Liver (tissue), 9 donors: ENCODE data around the gene CACNB4. TPM values are rescaled to one million over a fixed set of nuclear protein-coding genes. Genes with fewer than 3 reads are reported as not detected.

Experiments used
- DNase-seq: peaks from one replicate; pipeline ENCODE4 v3.0.0-alpha.2; 2017; ENCODE audit warnings: low spot score
- H3K27ac ChIP-seq, 2 donors: one replicate each; pipeline ENCODE4 v1.7.0; 2013; ENCODE audit warnings: inconsistent platforms in 2 of 2, low read length in 2 of 2, control low read depth in 1 of 2, low read depth in 1 of 2, mild to moderate bottlenecking in 1 of 2
- H3K27me3 ChIP-seq, 4 donors: one replicate each; pipeline versions ENCODE4 v1.6.1 to v1.7.0; 2013; ENCODE audit warnings: low read length in 3 of 4, inconsistent platforms in 1 of 4, mild to moderate bottlenecking in 1 of 4, moderate library complexity in 1 of 4; ENCODE audit not compliant: control insufficient read depth in 4 of 4, insufficient read depth in 4 of 4
- H3K36me3 ChIP-seq, 4 donors: one replicate each; pipeline versions ENCODE4 v1.6.1 to v1.7.0; 2013; ENCODE audit warnings: low read length in 3 of 4, mild to moderate bottlenecking in 3 of 4, low read depth in 1 of 4, moderate library complexity in 1 of 4; ENCODE audit not compliant: control insufficient read depth in 4 of 4, insufficient read depth in 3 of 4
- H3K4me1 ChIP-seq, 4 donors: one replicate each; pipeline versions ENCODE4 v1.6.1 to v1.7.0; 2013; ENCODE audit warnings: low read length in 3 of 4, mild to moderate bottlenecking in 3 of 4, moderate library complexity in 1 of 4; ENCODE audit not compliant: control insufficient read depth in 4 of 4, insufficient read depth in 4 of 4
- H3K4me3 ChIP-seq, 3 donors: one replicate each; pipeline versions ENCODE4 v1.6.1 to v1.7.0; 2013; ENCODE audit warnings: low read length in 3 of 3, control low read depth in 1 of 3, low read depth in 1 of 3, mild to moderate bottlenecking in 1 of 3
- H3K9ac ChIP-seq, 2 donors: one replicate each; pipeline ENCODE4 v1.7.0; 2013; ENCODE audit warnings: low read length in 2 of 2, mild to moderate bottlenecking in 2 of 2, moderate library complexity in 2 of 2, control low read depth in 1 of 2, low read depth in 1 of 2
- H3K9me3 ChIP-seq, 4 donors: one replicate each; pipeline versions ENCODE4 v1.6.1 to v1.7.0; 2013; ENCODE audit warnings: low read length in 3 of 4; ENCODE audit not compliant: control insufficient read depth in 4 of 4
- CTCF ChIP-seq: fragments of 150-350 bp; IDR thresholded peaks from 2 replicates; pipeline ENCODE4 v1.5.1; 2017; ENCODE audit warnings: improper control_type of control experiment, low read depth, low read length; ENCODE audit not compliant: missing input control
- EGR1 ChIP-seq, 2 donors: IDR thresholded peaks; 2 replicates each; pipeline ENCODE4 v1.6.1; 2016 to 2018; ENCODE audit warnings: antibody characterized with exemption in 2 of 2, low read depth in 2 of 2
- FOXA1 ChIP-seq: IDR thresholded peaks from 2 replicates; pipeline ENCODE4 v1.6.1; 2016; ENCODE audit warnings: antibody characterized with exemption
- FOXA2 ChIP-seq: IDR thresholded peaks from 2 replicates; pipeline ENCODE4 v1.6.1; 2016; ENCODE audit warnings: antibody characterized with exemption
- GABPA ChIP-seq, 2 donors: IDR thresholded peaks in 1 of 2; conservative IDR thresholded peaks in 1 of 2; 2 replicates each; pipeline ENCODE4 v1.6.1; 2016; ENCODE audit warnings: antibody characterized with exemption in 2 of 2, mild to moderate bottlenecking in 1 of 2, moderate library complexity in 1 of 2
- HNF4A ChIP-seq, 2 donors: conservative IDR thresholded peaks; 2 replicates each; pipeline ENCODE4 v1.6.1; 2016; ENCODE audit warnings: antibody characterized with exemption in 2 of 2, mild to moderate bottlenecking in 2 of 2
- HNF4G ChIP-seq: IDR thresholded peaks from 2 replicates; pipeline ENCODE4 v1.6.1; 2016; ENCODE audit warnings: antibody characterized with exemption
- JUND ChIP-seq, 2 donors: IDR thresholded peaks; 2 replicates each; pipeline ENCODE4 v1.6.1; 2016; ENCODE audit warnings: antibody characterized with exemption in 2 of 2
- MAX ChIP-seq: IDR thresholded peaks from 2 replicates; pipeline ENCODE4 v1.6.1; 2016; ENCODE audit warnings: antibody characterized with exemption
- NR2F2 ChIP-seq: IDR thresholded peaks from 2 replicates; pipeline ENCODE4 v1.6.1; 2016; ENCODE audit warnings: antibody characterized with exemption
- RAD21 ChIP-seq, 2 donors: IDR thresholded peaks; 2 replicates each; pipeline ENCODE4 v1.6.1; 2016; ENCODE audit warnings: antibody characterized with exemption in 2 of 2, mild to moderate bottlenecking in 2 of 2
- SP1 ChIP-seq: IDR thresholded peaks from 2 replicates; pipeline ENCODE4 v1.6.1; 2018; ENCODE audit warnings: antibody characterized with exemption, mild to moderate bottlenecking
- TAF1 ChIP-seq: conservative IDR thresholded peaks from 2 replicates; pipeline ENCODE4 v1.6.1; 2016; ENCODE audit warnings: antibody characterized with exemption, mild to moderate bottlenecking
- YY1 ChIP-seq: IDR thresholded peaks from 2 replicates; pipeline ENCODE4 v1.6.1; 2016; ENCODE audit warnings: antibody characterized with exemption, mild to moderate bottlenecking
- WGBS: extraction: QIAGEN DNeasy Blood & Tissue Kit; methylation state at CpG from one replicate; pipeline ENCODE4 v1.1.7; 2013; 5-methylcytosine and 5-hydroxymethylcytosine counted together
- polyA plus RNA-seq, 2 donors: library from polyadenylated mRNA; stranded (reverse) in 1 of 2; unstranded in 1 of 2; fragments of 200-250 nt in 1 of 2; fragments of >200 nt in 1 of 2; fragmentation: Nextera tagmentation in 1 of 2; extraction: Ambion mirVana in 1 of 2; gene quantifications; one replicate each; pipeline versions ENCODE4 v1.2.1 to v1.2.3, GENCODE V29; 2013 to 2015
- total RNA-seq, 2 donors: library from RNA; depleted of rRNA; stranded (reverse); fragments of >200 nt; gene quantifications; one replicate each; pipeline ENCODE4 v1.2.3, GENCODE V29; 2014
- TF ChIP-seq, protein P1 (sequence below): IDR thresholded peaks from 2 replicates; pipeline ENCODE4 v1.6.1; 2016; ENCODE audit warnings: antibody characterized with exemption, mild to moderate bottlenecking
- TF ChIP-seq, protein P2 (sequence below): IDR thresholded peaks from 2 replicates; pipeline ENCODE4 v1.6.1; 2016; ENCODE audit warnings: antibody characterized with exemption
- TF ChIP-seq, protein P3 (sequence below): IDR thresholded peaks from 2 replicates; pipeline ENCODE4 v1.6.1; 2016; ENCODE audit warnings: antibody characterized with exemption
- donor health status: healthy.
- donor health status: healthy.
- donor health status: healthy.
- donor health status: healthy.
- donor health status: healthy.

Gene CACNB4
- total and polyA plus RNA-seq, 4 donors = 0.02 to 0.50 (median 0.21) TPM

DNA sequence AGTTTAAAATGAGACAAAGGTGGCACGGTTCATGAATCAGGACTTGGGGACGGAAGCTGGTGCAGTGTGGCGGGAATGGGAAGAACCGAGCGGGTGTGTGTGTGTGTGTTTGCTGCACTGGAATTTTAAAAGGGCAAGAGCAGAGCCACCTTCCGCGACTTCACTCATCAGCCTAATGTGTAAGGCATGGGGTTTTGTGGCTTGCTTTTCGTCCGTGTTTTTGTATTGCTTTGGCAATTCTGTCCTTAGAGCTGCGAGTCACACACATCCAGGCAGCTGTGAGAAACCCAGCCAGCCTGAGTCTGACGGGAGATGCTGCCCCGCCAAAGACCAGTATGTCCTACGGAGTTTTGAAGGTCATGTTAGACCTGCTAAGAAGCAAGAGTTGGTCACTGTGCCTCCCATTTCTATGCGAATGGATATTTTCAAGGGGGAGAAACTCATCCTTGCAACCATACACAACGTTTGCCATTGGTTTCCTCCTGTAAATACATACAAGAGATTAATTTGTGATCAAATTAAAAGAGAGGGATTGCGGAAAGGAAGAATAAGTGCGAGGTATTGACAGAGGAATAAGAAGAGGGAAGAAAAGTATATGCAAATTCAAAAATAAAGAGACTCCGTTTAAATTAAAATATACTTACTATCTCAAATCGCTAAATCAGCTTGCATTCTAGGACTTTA, 665 bp upstream of the CACNB4 start (continued):
- TF ChIP-seq, protein P1, sequence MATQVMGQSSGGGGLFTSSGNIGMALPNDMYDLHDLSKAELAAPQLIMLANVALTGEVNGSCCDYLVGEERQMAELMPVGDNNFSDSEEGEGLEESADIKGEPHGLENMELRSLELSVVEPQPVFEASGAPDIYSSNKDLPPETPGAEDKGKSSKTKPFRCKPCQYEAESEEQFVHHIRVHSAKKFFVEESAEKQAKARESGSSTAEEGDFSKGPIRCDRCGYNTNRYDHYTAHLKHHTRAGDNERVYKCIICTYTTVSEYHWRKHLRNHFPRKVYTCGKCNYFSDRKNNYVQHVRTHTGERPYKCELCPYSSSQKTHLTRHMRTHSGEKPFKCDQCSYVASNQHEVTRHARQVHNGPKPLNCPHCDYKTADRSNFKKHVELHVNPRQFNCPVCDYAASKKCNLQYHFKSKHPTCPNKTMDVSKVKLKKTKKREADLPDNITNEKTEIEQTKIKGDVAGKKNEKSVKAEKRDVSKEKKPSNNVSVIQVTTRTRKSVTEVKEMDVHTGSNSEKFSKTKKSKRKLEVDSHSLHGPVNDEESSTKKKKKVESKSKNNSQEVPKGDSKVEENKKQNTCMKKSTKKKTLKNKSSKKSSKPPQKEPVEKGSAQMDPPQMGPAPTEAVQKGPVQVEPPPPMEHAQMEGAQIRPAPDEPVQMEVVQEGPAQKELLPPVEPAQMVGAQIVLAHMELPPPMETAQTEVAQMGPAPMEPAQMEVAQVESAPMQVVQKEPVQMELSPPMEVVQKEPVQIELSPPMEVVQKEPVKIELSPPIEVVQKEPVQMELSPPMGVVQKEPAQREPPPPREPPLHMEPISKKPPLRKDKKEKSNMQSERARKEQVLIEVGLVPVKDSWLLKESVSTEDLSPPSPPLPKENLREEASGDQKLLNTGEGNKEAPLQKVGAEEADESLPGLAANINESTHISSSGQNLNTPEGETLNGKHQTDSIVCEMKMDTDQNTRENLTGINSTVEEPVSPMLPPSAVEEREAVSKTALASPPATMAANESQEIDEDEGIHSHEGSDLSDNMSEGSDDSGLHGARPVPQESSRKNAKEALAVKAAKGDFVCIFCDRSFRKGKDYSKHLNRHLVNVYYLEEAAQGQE = no peak
- no peak for TF ChIP-seq MAX

DNA sequence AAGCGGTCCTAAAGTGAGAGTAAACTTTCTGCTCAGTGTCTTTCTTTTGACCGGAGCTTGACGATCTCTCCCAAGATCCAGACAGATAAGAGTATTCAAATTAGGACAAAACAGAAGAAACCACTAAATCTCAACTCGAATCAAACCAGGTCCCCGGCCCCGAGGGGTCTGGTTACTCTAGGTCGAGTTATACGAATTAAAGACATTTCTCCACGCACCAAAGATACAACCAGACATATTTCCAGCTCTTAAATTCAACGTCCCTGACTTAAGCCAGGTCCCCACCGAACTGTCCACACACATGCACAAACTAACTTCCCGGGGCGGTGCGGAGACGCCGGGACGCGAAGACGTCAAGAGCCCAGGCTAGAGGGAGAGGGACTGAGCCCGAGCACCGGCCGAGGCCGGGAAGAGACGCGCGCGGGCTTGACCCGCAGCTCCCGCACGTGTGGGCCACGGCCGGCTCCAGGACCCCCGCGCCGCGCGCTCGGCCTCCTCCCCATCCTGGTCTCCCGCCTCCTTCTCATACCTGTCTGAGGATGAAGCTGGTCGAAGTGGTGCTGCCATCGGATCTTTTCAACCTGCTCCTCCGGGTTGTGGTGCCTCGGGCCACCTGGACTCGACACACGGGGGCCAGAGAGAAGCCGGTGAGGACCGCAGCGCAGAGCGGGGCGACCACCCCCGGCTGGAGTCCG, 896 bp downstream of the CACNB4 start:
- H3K27ac ChIP-seq = no peak overlapping the region
- peak overlapping the region; percentile 1 to 61 (median 44) for H3K4me3 ChIP-seq
- 2% methylated on average over 52 of the region's 52 CpGs for WGBS
- H3K36me3 ChIP-seq = no peaks in the 10 kb centered on the region
- no peak overlapping the region for H3K9ac ChIP-seq
- peaks cover 0 to 18% (median 11%) of the 10 kb centered on the region in 4 donors for H3K27me3 ChIP-seq
- DNase-seq = no peak
- TF ChIP-seq RAD21 (IDR thresholded peaks at IDR 0.05) = no peak
- TF ChIP-seq YY1 = no peak
- no peak for TF ChIP-seq CTCF
- TF ChIP-seq HNF4A (conservative IDR thresholded peaks at IDR 0.05) = no peak
- no peak for TF ChIP-seq TAF1
- TF ChIP-seq NR2F2 = no peak
- TF ChIP-seq HNF4G = no peak
- no peak for TF ChIP-seq JUND (IDR thresholded peaks at IDR 0.05)
- TF ChIP-seq FOXA1 = no peak
- TF ChIP-seq GABPA (IDR thresholded peaks at IDR 0.05 in 1 of 2, conservative IDR thresholded peaks at IDR 0.05 in 1 of 2) = no peak
- no peak for TF ChIP-seq FOXA2
- TF ChIP-seq, protein P2, sequence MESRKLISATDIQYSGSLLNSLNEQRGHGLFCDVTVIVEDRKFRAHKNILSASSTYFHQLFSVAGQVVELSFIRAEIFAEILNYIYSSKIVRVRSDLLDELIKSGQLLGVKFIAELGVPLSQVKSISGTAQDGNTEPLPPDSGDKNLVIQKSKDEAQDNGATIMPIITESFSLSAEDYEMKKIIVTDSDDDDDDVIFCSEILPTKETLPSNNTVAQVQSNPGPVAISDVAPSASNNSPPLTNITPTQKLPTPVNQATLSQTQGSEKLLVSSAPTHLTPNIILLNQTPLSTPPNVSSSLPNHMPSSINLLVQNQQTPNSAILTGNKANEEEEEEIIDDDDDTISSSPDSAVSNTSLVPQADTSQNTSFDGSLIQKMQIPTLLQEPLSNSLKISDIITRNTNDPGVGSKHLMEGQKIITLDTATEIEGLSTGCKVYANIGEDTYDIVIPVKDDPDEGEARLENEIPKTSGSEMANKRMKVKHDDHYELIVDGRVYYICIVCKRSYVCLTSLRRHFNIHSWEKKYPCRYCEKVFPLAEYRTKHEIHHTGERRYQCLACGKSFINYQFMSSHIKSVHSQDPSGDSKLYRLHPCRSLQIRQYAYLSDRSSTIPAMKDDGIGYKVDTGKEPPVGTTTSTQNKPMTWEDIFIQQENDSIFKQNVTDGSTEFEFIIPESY = no peak
- TF ChIP-seq, protein P3, sequence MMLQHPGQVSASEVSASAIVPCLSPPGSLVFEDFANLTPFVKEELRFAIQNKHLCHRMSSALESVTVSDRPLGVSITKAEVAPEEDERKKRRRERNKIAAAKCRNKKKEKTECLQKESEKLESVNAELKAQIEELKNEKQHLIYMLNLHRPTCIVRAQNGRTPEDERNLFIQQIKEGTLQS = no peak
- TF ChIP-seq MAX = no peak
- TF ChIP-seq SP1 = no peak
- TF ChIP-seq EGR1 (IDR thresholded peaks at IDR 0.05; ENCODE audit: low read depth in 2 of 2) = no peak
- TF ChIP-seq, protein P1 = no peak
- H3K4me1 ChIP-seq = peaks cover 11 to 23% (median 18%) of the 10 kb centered on the region in 4 donors
- no peaks in the 10 kb centered on the region for H3K9me3 ChIP-seq
